GM19468 (cell line): ENCODE measurements around the gene HTR4.
"Not testable (repeated sequence)": the region's sequence is repeated elsewhere in the genome, so short reads cannot be mapped to it uniquely, and the experiment has no call there.

ENCODE experiments used
- ATAC-seq: cut with Tn5 transposase; IDR thresholded peaks from one replicate; pipeline ENCODE4 v1.9.1; 2021; ENCODE audit warnings: mild to moderate bottlenecking, moderate library complexity, moderate number of reproducible peaks; ENCODE audit not compliant: unreplicated experiment; ENCODE audit errors: extremely low read depth

The HTR4 gene

GRCh38 chr5:148653836-148654781, at the start of gene HTR4:
Gene HTR4, minus strand, starts transcription at chr5:148654527. Its CDS starts 17,513 bp downstream, at chr5:148637014.
- ATAC-seq = no peak

- ATAC-seq = no peak
Observed at GRCh38 chr5:148702019-148702596, 47.8 kb upstream of the HTR4 start.

GRCh38 chr5:148699028-148699427, 44.7 kb upstream of the HTR4 start:
- no peak for ATAC-seq

GRCh38 chr5:148697809-148698196, 43.5 kb upstream of the HTR4 start:
- ATAC-seq = no peak

- no peak for ATAC-seq
Observed at GRCh38 chr5:148697180-148697808, 43.0 kb upstream of the HTR4 start.

GRCh38 chr5:148696187-148697036, 42.1 kb upstream of the HTR4 start:
- ATAC-seq = no peak

- no peak for ATAC-seq
Observed at GRCh38 chr5:148690945-148691344, 36.6 kb upstream of the HTR4 start.

- no peak for ATAC-seq
Observed at GRCh38 chr5:148688787-148689186, 34.5 kb upstream of the HTR4 start.

GRCh38 chr5:148687871-148688270, 33.5 kb upstream of the HTR4 start:
- no peak for ATAC-seq

GRCh38 chr5:148687427-148687826, 33.1 kb upstream of the HTR4 start:
- peak; percentile 91 for ATAC-seq

GRCh38 chr5:148686660-148687059, 32.3 kb upstream of the HTR4 start:
- no peak for ATAC-seq

GRCh38 chr5:148685520-148686134, 31.3 kb upstream of the HTR4 start:
- ATAC-seq = no peak

GRCh38 chr5:148684528-148684927, 30.2 kb upstream of the HTR4 start:
- no peak for ATAC-seq

- ATAC-seq = no peak
Observed at GRCh38 chr5:148683651-148684050, 29.3 kb upstream of the HTR4 start.

GRCh38 chr5:148682058-148683026, 28.0 kb upstream of the HTR4 start:
- no peak for ATAC-seq

GRCh38 chr5:148681157-148682057, 27.1 kb upstream of the HTR4 start:
- ATAC-seq = no peak

GRCh38 chr5:148673704-148674103, 19.4 kb upstream of the HTR4 start:
- not testable (repeated sequence) for ATAC-seq

GRCh38 chr5:148666353-148666752, 12.0 kb upstream of the HTR4 start:
- ATAC-seq = no peak
